IMR-90 (cell line): ENCODE data around the gene NALCN. TPM values are rescaled to one million over a fixed set of nuclear protein-coding genes. Genes with fewer than 3 reads are reported as not detected.

Experiments used
- ATAC-seq: fragments of 200-7000 bp; cut with Tn5 transposase; 2 replicates; pipeline ENCODE4 v1.9.1; 2020; ENCODE audit warnings: low read depth, mild to moderate bottlenecking, moderate library complexity
- BruUV-seq: library from RNA; stranded (reverse); fragments of 400-500 nt; replicated peaks from 2 replicates; lab custom pipeline; 2021; lab: Mats Ljungman, UMichigan
- CTCF ChIA-PET: fragments of 300-600 bp; formaldehyde crosslinking; extraction: SDS; loops from one replicate; lab custom pipeline; 2021; ENCODE audit warnings: antibody characterized with exemption; lab: Yijun Ruan, JAX
- POLR2A ChIA-PET: fragments of 300-600 bp; sonication (Branson Sonifier 250); formaldehyde crosslinking; loops from one replicate; lab custom pipeline; 2022; ENCODE audit warnings: antibody characterized with exemption; ENCODE audit not compliant: unreplicated experiment; lab: Charles Lee
- DNase-seq: peaks from one replicate; pipeline ENCODE4 v3.0.0; 2013
- H2AFZ ChIP-seq: replicated peaks from 2 replicates; pipeline ENCODE3; 2013; ENCODE audit warnings: low read length, mild to moderate bottlenecking; ENCODE audit not compliant: poor library complexity
- H2AK5ac ChIP-seq: 2 replicates; pipeline ENCODE4 v1.6.1; 2013; ENCODE audit warnings: low read depth, low read length, inconsistent platforms
- H2AK9ac ChIP-seq: replicated peaks from 2 replicates; pipeline ENCODE3; 2013; ENCODE audit warnings: mild to moderate bottlenecking, low read depth, low read length, moderate library complexity; ENCODE audit not compliant: poor library complexity
- H2BK120ac ChIP-seq: 2 replicates; pipeline ENCODE4 v1.6.1; 2013; ENCODE audit warnings: low read depth, low read length, inconsistent platforms
- H2BK15ac ChIP-seq: 3 replicates; pipeline ENCODE4 v1.6.1; 2013; ENCODE audit warnings: low read depth, low read length, inconsistent platforms
- H2BK20ac ChIP-seq: 2 replicates; pipeline ENCODE4 v1.6.1; 2013; ENCODE audit warnings: low read depth, mild to moderate bottlenecking, inconsistent platforms, low read length, moderate library complexity
- H2BK5ac ChIP-seq: 2 replicates; pipeline ENCODE4 v1.6.1; 2013; ENCODE audit warnings: mild to moderate bottlenecking, low read depth, low read length, inconsistent platforms; ENCODE audit not compliant: poor library complexity, severe bottlenecking
- H3K14ac ChIP-seq: replicated peaks from 2 replicates; pipeline ENCODE4 v1.6.1; 2013; ENCODE audit warnings: low read depth, low read length, inconsistent platforms
- H3K18ac ChIP-seq: 2 replicates; pipeline ENCODE4 v1.6.1; 2013; ENCODE audit warnings: low read depth, low read length, control low read depth
- H3K23ac ChIP-seq: 2 replicates; pipeline ENCODE4 v1.6.1; 2013; ENCODE audit warnings: low read depth, low read length, inconsistent platforms
- H3K27ac ChIP-seq: 2 replicates; pipeline ENCODE4 v1.5.1; 2013; ENCODE audit warnings: mild to moderate bottlenecking, control low read depth, low read length; ENCODE audit not compliant: insufficient read depth
- H3K27me3 ChIP-seq: 2 replicates; pipeline ENCODE4 v1.6.1; 2013; ENCODE audit warnings: low read length; ENCODE audit not compliant: control insufficient read depth, insufficient read depth
- H3K36me3 ChIP-seq: 2 replicates; pipeline ENCODE4 v1.6.1; 2013; ENCODE audit warnings: low read length, mixed read lengths; ENCODE audit not compliant: control insufficient read depth, insufficient read depth
- H3K4ac ChIP-seq: 2 replicates; pipeline ENCODE4 v1.6.1; 2013; ENCODE audit warnings: low read depth, low read length, inconsistent platforms
- H3K4me1 ChIP-seq: 2 replicates; pipeline ENCODE4 v1.6.1; 2013; ENCODE audit warnings: low read length, mixed read lengths; ENCODE audit not compliant: control insufficient read depth, insufficient read depth
- H3K4me2 ChIP-seq: 2 replicates; pipeline ENCODE4 v1.6.1; 2013; ENCODE audit warnings: low read depth, mild to moderate bottlenecking, control low read depth, low read length, moderate library complexity
- H3K4me3 ChIP-seq: 2 replicates; pipeline ENCODE4 v1.5.1; 2013; ENCODE audit warnings: low read depth, mild to moderate bottlenecking, control low read depth, low read length, moderate library complexity; ENCODE audit not compliant: insufficient read depth
- H3K56ac ChIP-seq: 2 replicates; pipeline ENCODE4 v1.6.1; 2013; ENCODE audit warnings: low read length, inconsistent platforms; ENCODE audit not compliant: insufficient read depth; ENCODE audit errors: extremely low read depth
- H3K79me1 ChIP-seq, 2 experiments: 2 replicates each; pipeline ENCODE4 v1.6.1; 2013; ENCODE audit warnings: low read length in 2 of 2, inconsistent platforms in 1 of 2, low read depth in 1 of 2
- H3K9ac ChIP-seq: 2 replicates; pipeline ENCODE4 v1.6.1; 2013; ENCODE audit warnings: low read depth, low read length, control low read depth
- H3K9me1 ChIP-seq: 2 replicates; pipeline ENCODE4 v1.6.1; 2013; ENCODE audit warnings: low read length, inconsistent platforms; ENCODE audit not compliant: insufficient read depth
- H3K9me3 ChIP-seq: 2 replicates; pipeline ENCODE4 v1.6.1; 2013; ENCODE audit warnings: low read length; ENCODE audit not compliant: control insufficient read depth, insufficient read depth
- H4K20me1 ChIP-seq: 2 replicates; pipeline ENCODE4 v1.6.1; 2013; ENCODE audit warnings: low read length, inconsistent platforms; ENCODE audit not compliant: insufficient read depth
- H4K5ac ChIP-seq: 2 replicates; pipeline ENCODE4 v1.6.1; 2013; ENCODE audit warnings: mild to moderate bottlenecking, low read depth, low read length, control low read depth
- H4K8ac ChIP-seq, 2 experiments: 2 replicates each; pipeline ENCODE4 v1.6.1; 2013; ENCODE audit warnings: low read depth in 2 of 2, low read length in 2 of 2, control low read depth in 1 of 2, inconsistent platforms in 1 of 2
- H4K91ac ChIP-seq: 2 replicates; pipeline ENCODE4 v1.6.1; 2013; ENCODE audit warnings: low read depth, low read length, inconsistent platforms; ENCODE audit not compliant: insufficient read depth
- BHLHE40 ChIP-seq: fragments of 150-350 bp; IDR thresholded peaks from 2 replicates; pipeline ENCODE4 v1.6.1; 2016; ENCODE audit warnings: mild to moderate bottlenecking, low read depth, low read length
- CEBPB ChIP-seq: IDR thresholded peaks from 2 replicates; pipeline ENCODE4 v1.6.1; 2012; ENCODE audit warnings: low read depth, low read length, improper control_type of control experiment
- CHD1 ChIP-seq: IDR thresholded peaks from 2 replicates; pipeline ENCODE4 v1.6.1; 2012; ENCODE audit warnings: low read depth, low read length, improper control_type of control experiment
- FOS ChIP-seq: fragments of 150-350 bp; IDR thresholded peaks from 2 replicates; pipeline ENCODE4 v1.6.1; 2016; ENCODE audit warnings: low read depth, low read length
- MAFK ChIP-seq: IDR thresholded peaks from 2 replicates; pipeline ENCODE4 v1.6.1; 2012; ENCODE audit warnings: low read depth, low read length, improper control_type of control experiment
- MAZ ChIP-seq: IDR thresholded peaks from 2 replicates; pipeline ENCODE4 v1.6.1; 2012; ENCODE audit warnings: low read depth, mild to moderate bottlenecking, low read length, improper control_type of control experiment, moderate library complexity, borderline replicate concordance
- MXI1 ChIP-seq: IDR thresholded peaks from 2 replicates; pipeline ENCODE4 v1.6.1; 2012; ENCODE audit warnings: low read depth, mild to moderate bottlenecking, low read length, moderate library complexity, borderline replicate concordance
- NFE2L2 ChIP-seq: fragments of 150-350 bp; IDR thresholded peaks from 2 replicates; pipeline ENCODE4 v1.6.1; 2016; ENCODE audit warnings: low read depth, mild to moderate bottlenecking, low read length
- POLR2A ChIP-seq: IDR thresholded peaks from 2 replicates; pipeline ENCODE4 v1.6.1; 2012; ENCODE audit warnings: mild to moderate bottlenecking, low read depth, low read length
- RAD21 ChIP-seq: IDR thresholded peaks from 2 replicates; pipeline ENCODE4 v1.6.1; 2012; ENCODE audit warnings: low read length, improper control_type of control experiment
- RCOR1 ChIP-seq: IDR thresholded peaks from 2 replicates; pipeline ENCODE4 v1.6.1; 2012; ENCODE audit warnings: mild to moderate bottlenecking, low read length, improper control_type of control experiment; ENCODE audit not compliant: insufficient replicate concordance
- RFX5 ChIP-seq: IDR thresholded peaks from 2 replicates; pipeline ENCODE4 v1.8.0; 2012; ENCODE audit warnings: low read depth, mild to moderate bottlenecking, low read length, moderate library complexity
- SMC3 ChIP-seq: fragments of 150-350 bp; IDR thresholded peaks from 2 replicates; pipeline ENCODE4 v1.6.1; 2016; ENCODE audit warnings: low read depth, mild to moderate bottlenecking, antibody characterized with exemption, low read length, moderate library complexity
- dilution Hi-C: fragments of 300-500 bp; cut with HindIII; formaldehyde crosslinking; loops from one replicate; pipeline ENCODE4 v1.14.3; 2018; ENCODE audit warnings: low sequenced_read_pairs; ENCODE audit not compliant: unreplicated experiment
- in situ Hi-C: fragments of 300-500 bp; cut with MboI; formaldehyde crosslinking; loops from 3 replicates; pipeline ENCODE4 v1.14.3; 2019; ENCODE audit warnings: low sequenced_read_pairs, inconsistent platforms, mixed read lengths
- intact Hi-C: fragments of 100-400 bp; cut with micrococcal nuclease; formaldehyde crosslinking; loops from 2 replicates; pipeline ENCODE4 v1.10.0; 2022
- polyA plus RNA-seq, 3 experiments: library from polyadenylated mRNA; depleted of rRNA; stranded (reverse); fragments of >200 nt; gene quantifications; 2 replicates each; pipeline ENCODE4 v1.2.3, GENCODE V29; 2012; ENCODE audit warnings: low replicate concordance in 1 of 3
- total RNA-seq: library from RNA; depleted of rRNA; stranded (reverse); fragments of >200 nt; gene quantifications from 2 replicates; pipeline ENCODE4 v1.2.3, GENCODE V29; 2012
- TF ChIP-seq, protein P1 (sequence below): conservative IDR thresholded peaks from 2 replicates; pipeline ENCODE4 v1.5.1; 2012; ENCODE audit warnings: mild to moderate bottlenecking, low read depth, low read length, improper control_type of control experiment
- TF ChIP-seq, protein P2 (sequence below): fragments of 150-350 bp; IDR thresholded peaks from 2 replicates; pipeline ENCODE4 v1.6.1; 2016; ENCODE audit warnings: low read depth, mild to moderate bottlenecking, low read length, moderate library complexity, borderline replicate concordance
- TF ChIP-seq, protein P3 (sequence below): fragments of 150-350 bp; IDR thresholded peaks from 2 replicates; pipeline ENCODE4 v1.6.1; 2017; ENCODE audit warnings: mild to moderate bottlenecking, antibody characterized with exemption, low read length, low read depth

The NALCN gene
- total and polyA plus RNA-seq, 2 of the 4 experiments (the other 2 are of a cell fraction): 2.9 to 4.8 TPM

DNA sequence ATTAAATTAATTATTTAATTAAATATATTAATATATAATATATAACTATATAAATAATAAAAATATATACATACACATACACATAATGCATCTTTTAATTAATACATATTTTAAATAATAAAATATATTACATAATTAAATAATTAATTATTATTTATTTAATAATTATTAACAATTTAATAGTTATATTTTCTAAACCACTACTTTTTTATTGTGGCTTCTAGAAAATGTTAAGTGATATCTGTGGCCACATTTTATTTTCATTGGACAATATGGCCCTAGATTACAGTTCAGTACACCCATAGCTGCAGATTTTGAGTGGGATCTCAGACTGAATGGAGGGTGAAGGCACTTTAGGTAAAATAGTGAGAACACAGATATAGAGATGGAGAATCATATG, 335.7 kb downstream of the NALCN start:
- dilution Hi-C loops: no loop called here
- Histone ChIP-seq H4K5ac (no peak overlapping the region), H2BK120ac (no peak overlapping the region), H4K20me1 (no peaks in the 10 kb centered on the region), H3K18ac (no peak overlapping the region), H2AK9ac (no peak overlapping the region), H3K56ac (no peak overlapping the region), H2BK15ac (no peak overlapping the region), H3K23ac (no peak overlapping the region), H3K9me1 (no peaks in the 10 kb centered on the region), H2BK20ac (no peak overlapping the region), H3K4me3 (no peak overlapping the region), H3K27me3 (no peaks in the 10 kb centered on the region), H3K4me1 (no peaks in the 10 kb centered on the region), H2BK5ac (no peak overlapping the region), H4K91ac (no peak overlapping the region), H3K36me3 (no peaks in the 10 kb centered on the region), H3K9ac (no peak overlapping the region), H2AFZ (no peak overlapping the region), H3K9me3 (no peaks in the 10 kb centered on the region), H4K8ac (no peak overlapping the region), H3K27ac (no peak overlapping the region), H3K14ac (no peak overlapping the region), H3K4ac (no peak overlapping the region), H3K4me2 (no peak overlapping the region), H3K79me1 (no peaks in the 10 kb centered on the region), H2AK5ac (no peak overlapping the region)
- ATAC-seq: no peak
- no TSS peak for BruUV-seq
- POLR2A ChIA-PET: no interaction called here
- DNase-seq: no peak
- intact Hi-C loops: no loop called here
- TF ChIP-seq BHLHE40 (no peak), RCOR1 (no peak), CEBPB (no peak), MAZ (no peak), CHD1 (no peak), SMC3 (no peak), MAFK (no peak), NFE2L2 (no peak), FOS (no peak), RAD21 (no peak), RFX5 (no peak), MXI1 (no peak), POLR2A (no peak)
- TF ChIP-seq, protein P1, sequence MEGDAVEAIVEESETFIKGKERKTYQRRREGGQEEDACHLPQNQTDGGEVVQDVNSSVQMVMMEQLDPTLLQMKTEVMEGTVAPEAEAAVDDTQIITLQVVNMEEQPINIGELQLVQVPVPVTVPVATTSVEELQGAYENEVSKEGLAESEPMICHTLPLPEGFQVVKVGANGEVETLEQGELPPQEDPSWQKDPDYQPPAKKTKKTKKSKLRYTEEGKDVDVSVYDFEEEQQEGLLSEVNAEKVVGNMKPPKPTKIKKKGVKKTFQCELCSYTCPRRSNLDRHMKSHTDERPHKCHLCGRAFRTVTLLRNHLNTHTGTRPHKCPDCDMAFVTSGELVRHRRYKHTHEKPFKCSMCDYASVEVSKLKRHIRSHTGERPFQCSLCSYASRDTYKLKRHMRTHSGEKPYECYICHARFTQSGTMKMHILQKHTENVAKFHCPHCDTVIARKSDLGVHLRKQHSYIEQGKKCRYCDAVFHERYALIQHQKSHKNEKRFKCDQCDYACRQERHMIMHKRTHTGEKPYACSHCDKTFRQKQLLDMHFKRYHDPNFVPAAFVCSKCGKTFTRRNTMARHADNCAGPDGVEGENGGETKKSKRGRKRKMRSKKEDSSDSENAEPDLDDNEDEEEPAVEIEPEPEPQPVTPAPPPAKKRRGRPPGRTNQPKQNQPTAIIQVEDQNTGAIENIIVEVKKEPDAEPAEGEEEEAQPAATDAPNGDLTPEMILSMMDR: no peak
- TF ChIP-seq, protein P2, sequence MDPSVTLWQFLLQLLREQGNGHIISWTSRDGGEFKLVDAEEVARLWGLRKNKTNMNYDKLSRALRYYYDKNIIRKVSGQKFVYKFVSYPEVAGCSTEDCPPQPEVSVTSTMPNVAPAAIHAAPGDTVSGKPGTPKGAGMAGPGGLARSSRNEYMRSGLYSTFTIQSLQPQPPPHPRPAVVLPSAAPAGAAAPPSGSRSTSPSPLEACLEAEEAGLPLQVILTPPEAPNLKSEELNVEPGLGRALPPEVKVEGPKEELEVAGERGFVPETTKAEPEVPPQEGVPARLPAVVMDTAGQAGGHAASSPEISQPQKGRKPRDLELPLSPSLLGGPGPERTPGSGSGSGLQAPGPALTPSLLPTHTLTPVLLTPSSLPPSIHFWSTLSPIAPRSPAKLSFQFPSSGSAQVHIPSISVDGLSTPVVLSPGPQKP: no peak
- TF ChIP-seq, protein P3, sequence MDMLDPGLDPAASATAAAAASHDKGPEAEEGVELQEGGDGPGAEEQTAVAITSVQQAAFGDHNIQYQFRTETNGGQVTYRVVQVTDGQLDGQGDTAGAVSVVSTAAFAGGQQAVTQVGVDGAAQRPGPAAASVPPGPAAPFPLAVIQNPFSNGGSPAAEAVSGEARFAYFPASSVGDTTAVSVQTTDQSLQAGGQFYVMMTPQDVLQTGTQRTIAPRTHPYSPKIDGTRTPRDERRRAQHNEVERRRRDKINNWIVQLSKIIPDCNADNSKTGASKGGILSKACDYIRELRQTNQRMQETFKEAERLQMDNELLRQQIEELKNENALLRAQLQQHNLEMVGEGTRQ: no peak
- CTCF ChIA-PET: interaction anchor here (0.5 to 0.9 kb wide), 2 partner anchors 19 to 1397 kb away, joined by 3 to 5 read pairs; no protein-coding TSS in a partner anchor
- in situ Hi-C loops: no loop called here
